ENCODE measurements around the gene C5orf24.

DNA sequence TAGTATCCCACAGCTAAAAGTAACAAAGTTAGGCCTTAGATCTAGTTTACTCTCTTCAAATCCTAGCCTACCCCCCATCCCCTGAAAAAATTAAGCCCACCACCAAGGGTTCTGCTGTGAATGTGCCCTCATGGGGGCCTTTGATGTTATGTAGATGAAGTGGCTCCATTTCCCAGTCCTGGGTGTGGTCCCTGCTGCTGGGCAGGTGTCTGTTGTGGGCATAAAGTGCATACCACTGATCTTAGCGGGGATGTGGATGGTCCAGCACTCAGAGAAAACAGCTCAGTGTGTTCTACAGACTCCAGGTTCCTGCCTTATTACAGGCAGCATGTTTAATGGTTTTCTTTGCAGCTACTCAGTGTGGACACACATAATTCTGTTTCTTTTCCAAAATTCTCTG, 61.0 kb downstream of the C5orf24 start:
- TF ChIP-seq EZH2 (IDR thresholded peaks at IDR 0.05; ENCODE audit: insufficient read depth, poor library complexity, severe bottlenecking) = no peak
- TF ChIP-seq EZH2phosphoT487 (IDR thresholded peaks at IDR 0.05; ENCODE audit: insufficient read depth, low read depth) = no peak
